Adipose tissue (tissue), 3 donors: ENCODE results near the gene BBS1. TPM values are rescaled to one million over a fixed set of nuclear protein-coding genes. Genes with fewer than 3 reads are reported as not detected.

Source experiments
- H3K27ac ChIP-seq: one replicate; pipeline ENCODE4 v1.5.1; 2013; ENCODE audit warnings: low read depth, low read length
- WGBS, 3 donors: extraction: QIAGEN DNeasy Blood & Tissue Kit; methylation state at CpG; one replicate each; pipeline ENCODE4 v1.1.7; 2013; 5-methylcytosine and 5-hydroxymethylcytosine counted together
- polyA plus RNA-seq, 3 donors: library from polyadenylated mRNA; stranded (reverse); fragments of 200-250 nt; gene quantifications; one replicate each; pipeline ENCODE4 v1.2.3, GENCODE V29; 2013
- donor health status: healthy with polysubstance abuse.
- donor health status: Bipolar disorder and iron deficiency.
- donor health status: healthy.

BBS1 gene
- polyA plus RNA-seq, 3 donors, result 11.5 to 15.5 (median 12.3) TPM

- 79 to 83% (median 81%) methylated on average over 10 of the region's 10 CpGs for whole genome bisulfite sequencing, 3 donors
- H3K27ac ChIP-seq, result no peak overlapping the region
Observed at GRCh38 chr11:66476173-66476840, 34.1 kb upstream of the BBS1 start.

DNA sequence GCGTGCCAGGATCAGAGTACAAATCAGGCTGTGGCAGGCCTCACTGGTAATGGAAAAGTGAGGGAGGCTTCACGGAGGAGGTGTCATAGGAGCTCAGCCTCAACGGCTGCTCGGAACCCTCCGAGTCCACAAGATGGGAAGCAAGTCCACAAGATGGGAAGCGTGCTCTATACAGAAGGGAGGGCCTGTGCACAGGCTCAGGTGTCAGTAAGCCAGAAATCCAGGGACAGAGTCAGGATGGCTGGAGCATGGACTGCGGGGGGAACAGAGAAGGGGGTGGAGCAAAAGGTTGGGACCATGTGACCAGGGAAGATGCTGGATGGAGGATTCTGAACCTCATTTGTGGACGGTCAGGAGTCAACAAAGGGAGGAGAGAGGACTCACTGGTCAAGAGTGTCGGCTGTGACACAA is 33.6 kb upstream of the BBS1 start:
- H3K27ac ChIP-seq, result no peak overlapping the region
- WGBS, 3 donors, result 64 to 69% (median 69%) methylated on average over 9 of the region's 9 CpGs

DNA sequence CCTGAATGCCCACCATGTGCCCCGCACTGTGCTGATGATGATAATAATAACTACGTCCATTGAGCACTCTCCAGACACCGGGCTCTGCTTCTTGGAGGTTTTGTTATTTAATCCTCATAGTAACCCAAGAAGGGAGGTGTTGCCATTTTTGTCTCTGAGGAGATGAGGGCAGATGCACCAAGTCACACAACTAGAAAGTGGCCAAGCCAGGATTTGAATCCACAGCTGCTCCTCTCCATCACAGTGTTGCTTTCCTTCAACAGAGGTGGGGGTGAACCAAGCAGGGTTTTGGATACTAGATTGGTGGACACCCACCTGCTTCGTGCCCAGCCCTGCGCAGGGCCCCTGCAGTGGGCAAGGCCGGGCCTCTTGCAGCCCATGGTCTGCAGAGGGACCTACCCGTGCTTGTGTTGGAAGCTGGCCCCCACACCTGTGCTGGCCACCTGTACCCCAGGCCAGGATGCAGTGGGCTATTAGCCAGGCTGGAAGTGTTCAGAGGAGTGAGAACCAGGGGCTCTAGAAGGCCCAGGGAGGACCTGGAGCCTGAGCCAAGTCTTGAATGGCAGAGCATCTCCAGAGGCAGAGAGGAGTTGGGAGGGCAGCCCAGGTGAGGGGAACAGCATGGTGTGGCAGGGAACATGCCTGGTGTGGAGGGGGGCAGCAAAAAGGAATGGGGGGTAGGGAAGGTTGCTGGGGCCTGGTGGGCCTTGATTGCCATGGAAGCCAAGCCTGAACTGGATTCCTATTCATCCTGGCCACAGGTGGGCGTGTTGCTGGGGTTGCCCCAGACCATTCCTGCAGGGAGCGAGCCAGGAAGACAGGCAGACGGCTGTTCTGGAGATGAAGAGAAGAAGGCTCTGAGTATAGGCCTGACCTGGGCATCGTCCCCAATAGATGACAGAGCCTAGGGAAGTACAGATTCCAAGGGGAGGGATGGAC is 32.9 kb upstream of the BBS1 start:
- no peak overlapping the region for H3K27ac ChIP-seq
- WGBS, 3 donors, result 87 to 90% (median 89%) methylated on average over 11 of the region's 11 CpGs

GRCh38 chr11:66478729-66479393 is 31.6 kb upstream of the BBS1 start:
- WGBS, 3 donors, result 45 to 51% (median 46%) methylated on average over 8 of the region's 8 CpGs
- H3K27ac ChIP-seq, result no peak overlapping the region

DNA sequence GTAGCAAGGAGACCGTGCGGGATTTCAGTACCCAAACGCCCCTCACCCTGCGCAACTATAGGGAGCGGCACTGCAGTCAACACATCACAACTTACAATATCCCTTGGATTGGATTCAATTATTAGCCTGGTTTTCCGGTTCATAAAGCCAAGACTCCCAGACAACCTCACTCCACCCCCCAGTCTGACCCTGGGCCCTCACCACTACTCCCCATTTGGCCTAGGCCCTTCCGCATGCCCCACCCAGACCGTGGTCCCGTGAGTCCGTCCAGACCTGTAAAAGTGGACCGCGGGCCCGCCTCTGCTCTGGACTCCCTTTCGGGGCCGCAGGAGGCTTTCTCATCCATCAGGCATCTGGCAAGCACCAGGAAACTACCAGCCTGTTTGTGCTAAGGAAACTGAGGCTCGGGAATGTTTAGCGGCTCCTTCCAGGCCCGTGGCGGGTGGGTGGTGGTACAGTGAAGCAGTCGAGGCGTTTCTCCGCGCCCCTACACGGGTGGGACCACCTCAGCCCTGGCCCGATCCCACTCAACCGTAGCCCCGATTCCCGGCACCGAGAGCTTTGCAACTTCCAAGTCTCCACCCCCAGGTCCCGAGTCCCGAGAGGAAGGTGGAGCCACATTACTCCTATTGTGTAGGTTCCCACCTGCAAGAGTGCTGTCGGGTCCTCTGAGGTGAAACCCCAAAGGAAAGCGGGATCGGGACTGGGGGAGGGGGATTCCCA is 30.9 kb upstream of the BBS1 start:
- WGBS, 3 donors, result 1 to 2% (median 1%) methylated on average over 34 of the region's 34 CpGs
- no peak overlapping the region for H3K27ac ChIP-seq

GRCh38 chr11:66480117-66480938 is 30.1 kb upstream of the BBS1 start, which contains the start of gene DPP3:
TSS of gene DPP3 (plus strand) at chr11:66480434. CDS start at chr11:66482201, 1,767 bp downstream.
- H3K27ac ChIP-seq, result no peak within 1 kb of the TSS
- WGBS, 3 donors, result 1% methylated on average over 60 to 62 of the region's 62 CpGs

DNA sequence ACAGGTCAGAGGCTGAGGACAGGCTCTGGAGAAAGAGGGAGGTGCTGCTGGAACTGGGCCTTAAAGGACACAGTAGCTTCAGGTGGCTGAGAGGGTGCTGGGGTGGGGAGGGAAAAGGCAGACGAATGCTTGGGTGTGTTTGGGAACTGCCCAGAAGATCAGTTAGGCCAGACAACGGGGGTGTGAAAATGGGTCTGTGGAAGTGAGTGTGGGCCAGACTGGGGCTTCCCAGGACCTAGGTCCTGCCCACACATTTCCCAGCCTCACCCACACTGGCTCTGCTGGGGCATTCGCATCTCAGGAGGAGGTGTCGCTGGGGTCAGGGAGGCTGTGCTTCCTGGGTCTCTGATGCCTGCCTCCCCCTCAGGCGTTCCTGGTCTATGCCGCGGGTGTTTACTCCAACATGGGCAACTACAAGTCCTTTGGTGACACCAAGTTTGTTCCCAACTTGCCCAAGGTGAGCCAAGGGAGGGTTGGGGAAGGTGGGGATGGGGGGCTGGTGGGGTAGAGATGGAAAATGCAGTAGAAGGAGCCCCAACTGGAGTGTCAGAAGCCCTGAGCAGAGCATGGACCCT is 25.5 kb upstream of the BBS1 start:
- WGBS, 3 donors, result 85 to 91% (median 88%) methylated on average over 7 of the region's 7 CpGs
- H3K27ac ChIP-seq, result no peak overlapping the region

DNA sequence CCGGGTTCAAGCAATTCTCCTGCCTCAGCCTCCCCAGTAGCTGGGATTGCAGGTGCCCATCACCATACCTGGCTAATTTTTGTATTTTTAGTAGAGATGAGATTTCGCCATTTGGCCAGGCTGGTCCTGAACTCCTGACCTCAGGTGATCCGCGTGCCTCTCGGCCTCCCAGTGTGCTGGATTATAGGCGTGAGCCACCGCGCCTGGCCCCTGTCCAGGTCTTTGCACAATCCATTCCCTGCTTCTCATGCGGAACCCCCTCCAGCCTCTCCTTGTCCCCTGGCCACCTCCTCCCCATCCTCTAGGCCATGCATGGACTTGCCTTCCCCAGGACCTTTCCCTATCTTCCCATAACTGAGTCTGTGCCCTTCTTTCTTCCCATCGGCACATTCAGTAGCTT is 21.5 kb upstream of the BBS1 start:
- 85 to 92% (median 90%) methylated on average over 9 to 10 of the region's 10 CpGs for WGBS, 3 donors

DNA sequence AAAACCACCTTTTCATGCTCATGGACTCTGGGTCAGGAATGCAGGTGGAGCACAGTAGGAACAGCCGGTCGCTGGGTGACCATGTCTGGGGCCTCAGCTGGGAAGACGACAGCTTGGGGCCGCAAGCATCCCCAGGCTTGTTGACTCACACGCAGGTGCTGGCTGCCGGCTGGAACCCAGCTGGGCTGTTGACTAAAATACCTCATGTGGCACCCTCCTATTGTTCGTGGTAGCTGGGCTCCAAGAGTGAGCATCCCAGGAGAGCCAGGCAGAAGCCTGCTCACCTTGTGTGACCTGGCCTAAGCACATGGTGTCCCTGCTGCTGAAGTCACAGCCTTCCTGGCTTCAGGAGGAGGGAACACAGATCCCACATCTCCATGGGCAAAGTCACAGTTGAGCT is 20.8 kb upstream of the BBS1 start:
- 88 to 91% (median 88%) methylated on average over 7 of the region's 7 CpGs for WGBS, 3 donors
- no peak overlapping the region for H3K27ac ChIP-seq

More for the DNA sequence above, 21.5 kb upstream of the BBS1 start:
- no peak overlapping the region for H3K27ac ChIP-seq

- H3K27ac ChIP-seq, result no peak overlapping the region
- WGBS, 3 donors, result 64 to 77% (median 73%) methylated on average over 19 to 20 of the region's 20 CpGs
Observed at GRCh38 chr11:66491315-66491935, 19.0 kb upstream of the BBS1 start.

DNA sequence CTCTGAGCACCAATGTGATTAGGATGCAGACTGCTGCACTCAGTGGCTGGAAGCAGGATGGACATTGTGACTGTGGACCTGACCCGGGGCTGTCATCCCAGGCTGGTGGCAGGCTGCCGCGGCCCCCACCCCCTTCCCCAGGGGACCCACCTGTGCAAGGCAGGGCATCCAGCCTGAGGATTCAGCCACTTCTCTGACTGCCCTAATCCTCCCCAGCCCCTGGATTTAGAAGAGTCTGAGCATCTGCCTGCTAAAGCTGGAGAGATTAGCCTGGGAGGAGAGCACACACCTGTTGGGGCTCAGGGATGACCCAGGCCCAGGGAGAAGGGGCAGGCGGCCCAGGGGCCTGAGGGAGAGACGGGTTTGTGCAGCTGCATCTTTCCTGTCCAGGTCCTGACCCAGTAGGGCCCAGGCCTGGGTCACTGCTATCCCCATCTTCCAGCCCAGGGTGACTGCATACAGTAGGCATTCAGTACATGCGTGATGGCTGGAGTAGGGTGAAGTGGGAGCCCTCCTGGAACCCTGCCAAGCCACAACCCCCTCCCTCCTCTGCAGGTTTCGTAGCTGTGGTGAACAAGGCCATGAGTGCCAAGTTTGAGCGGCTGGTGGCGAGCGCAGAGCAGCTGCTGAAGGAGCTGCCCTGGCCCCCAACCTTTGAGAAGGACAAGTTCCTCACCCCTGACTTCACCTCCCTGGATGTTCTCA is 18.1 kb upstream of the BBS1 start:
- no peak overlapping the region for H3K27ac ChIP-seq
- WGBS, 3 donors, result 84 to 93% (median 85%) methylated on average over 10 of the region's 10 CpGs

- no peak overlapping the region for H3K27ac ChIP-seq
- WGBS, 3 donors, result 90 to 96% (median 96%) methylated on average over 10 of the region's 10 CpGs
Observed at GRCh38 chr11:66493130-66493529, 17.3 kb upstream of the BBS1 start.

- 92 to 98% (median 97%) methylated on average over 7 of the region's 7 CpGs for WGBS, 3 donors
- H3K27ac ChIP-seq, result no peak overlapping the region
Observed at GRCh38 chr11:66494458-66494857, 16.0 kb upstream of the BBS1 start.

DNA sequence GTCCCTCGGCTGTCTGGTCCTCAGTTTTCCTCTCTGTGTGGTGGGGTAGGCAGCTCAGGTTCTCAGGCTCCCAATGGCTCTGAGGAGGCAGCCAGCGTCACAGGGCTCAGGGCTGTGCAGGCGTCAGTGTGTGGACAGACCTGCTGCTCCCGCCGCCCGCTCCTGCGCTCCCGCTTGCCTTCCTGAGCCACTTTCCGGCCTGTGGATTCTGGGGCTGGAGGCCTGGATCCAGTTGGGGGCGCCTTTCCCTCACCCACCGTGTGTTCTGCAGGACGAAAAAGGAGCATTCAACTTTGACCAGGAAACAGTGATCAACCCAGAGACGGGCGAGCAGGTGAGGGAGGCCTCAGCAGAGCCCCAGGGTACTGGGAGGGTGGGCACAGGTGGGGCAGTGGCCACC is 15.5 kb upstream of the BBS1 start:
- H3K27ac ChIP-seq, result no peak overlapping the region
- WGBS, 3 donors, result 86 to 92% (median 91%) methylated on average over 14 of the region's 14 CpGs

DNA sequence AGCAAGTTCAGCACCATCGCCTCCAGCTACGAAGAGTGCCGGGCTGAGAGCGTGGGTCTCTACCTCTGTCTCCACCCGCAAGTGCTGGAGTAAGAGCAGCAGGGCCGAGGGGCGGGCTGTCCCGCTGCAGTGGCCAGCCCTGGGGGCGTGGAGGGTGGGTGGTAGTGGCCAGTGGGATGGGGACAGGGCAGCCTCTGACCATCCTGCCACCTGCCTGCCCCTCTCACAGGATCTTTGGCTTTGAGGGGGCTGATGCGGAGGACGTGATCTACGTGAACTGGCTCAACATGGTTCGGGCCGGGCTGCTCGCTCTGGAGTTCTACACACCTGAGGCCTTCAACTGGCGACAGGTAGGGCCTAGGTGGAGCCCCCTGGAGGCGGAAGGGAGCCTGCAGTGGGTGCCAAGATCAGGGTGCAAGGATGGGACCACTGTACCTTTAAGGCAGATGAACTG is 15.0 kb upstream of the BBS1 start:
- WGBS, 3 donors, result 94 to 97% (median 94%) methylated on average over 17 of the region's 17 CpGs

GRCh38 chr11:66497206-66497605 is 13.2 kb upstream of the BBS1 start:
- H3K27ac ChIP-seq, result no peak overlapping the region
- WGBS, 3 donors, result 96 to 97% (median 96%) methylated on average over 15 to 16 of the region's 16 CpGs

More for the DNA sequence above, 15.0 kb upstream of the BBS1 start:
- no peak overlapping the region for H3K27ac ChIP-seq
